CD4-positive, alpha-beta T cell treated with Interleukin-12 subunit alpha and Interleukin-12 subunit beta, for 1 hour (primary cell): ENCODE results near the gene NFIB.
A peak's percentile ranks its signal among the peaks of the same experiment; 100 is the strongest.

Source experiments
- DNase-seq: peaks from one replicate; pipeline ENCODE4 v3.0.0-alpha.2; 2020

The NFIB gene

DNA sequence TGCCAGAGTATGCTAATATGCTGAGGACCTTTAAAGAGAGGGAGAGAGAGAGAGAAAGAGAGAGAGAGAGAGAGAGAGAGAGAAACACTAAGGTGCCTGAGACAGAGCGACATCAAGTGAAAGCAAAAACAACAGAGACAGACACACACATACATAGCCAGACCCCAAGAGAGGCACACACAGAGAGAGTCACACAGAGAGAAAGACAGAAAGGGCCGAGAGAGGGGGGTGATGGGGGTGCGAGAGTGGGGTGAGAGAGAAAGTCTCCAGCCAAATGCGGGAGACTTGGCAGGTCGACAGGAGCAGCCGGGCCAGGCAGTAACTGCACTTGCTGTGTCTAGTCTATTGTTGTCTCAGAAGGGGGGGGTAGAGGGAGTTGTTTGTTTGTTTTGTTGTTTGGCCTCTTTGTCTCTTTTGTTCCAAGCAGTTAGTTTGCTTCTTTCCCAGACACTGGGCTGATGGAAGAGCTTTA lies 30.1 kb upstream of the NFIB start:
- DNase-seq = no peak

GRCh38 chr9:14343261-14344031 lies 29.5 kb upstream of the NFIB start:
- DNase-seq = no peak

- DNase-seq = no peak
Observed at GRCh38 chr9:14342736-14343135, 28.8 kb upstream of the NFIB start.

DNA sequence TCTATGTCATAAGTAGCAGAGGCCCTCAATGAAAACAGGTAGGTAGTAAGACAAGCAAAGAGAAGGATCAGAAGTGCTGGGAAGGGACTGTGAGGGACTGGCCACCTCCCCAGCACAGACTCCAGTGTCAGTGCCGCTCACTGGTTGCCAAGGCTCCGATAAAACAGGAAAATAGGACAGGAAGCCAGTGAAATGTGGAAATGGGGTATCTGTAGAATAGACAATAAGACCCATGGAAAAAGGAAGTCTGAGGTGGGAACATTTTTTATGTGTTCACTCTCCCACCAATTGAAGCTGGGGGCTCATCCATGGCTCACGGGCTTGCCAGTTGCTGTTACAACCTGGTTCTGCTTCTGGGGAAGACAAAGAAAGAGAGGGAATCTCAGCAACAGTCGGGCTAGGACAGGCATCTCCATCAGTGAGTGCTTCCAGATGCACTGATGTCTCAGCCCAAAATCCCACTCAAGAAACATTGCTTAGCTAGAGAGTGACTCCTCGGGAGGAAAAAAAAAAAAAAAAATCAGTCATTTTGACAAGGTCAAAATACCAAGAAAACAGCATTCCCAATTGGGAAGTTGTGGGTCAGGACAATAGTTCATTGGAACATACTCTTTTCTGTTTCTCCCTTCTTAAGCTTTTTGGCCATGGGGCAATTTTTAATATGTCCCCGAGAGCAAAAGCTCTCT lies 27.6 kb upstream of the NFIB start:
- DNase-seq = no peak

- no peak for DNase-seq
Observed at GRCh38 chr9:14340994-14341393, 27.1 kb upstream of the NFIB start.

- no peak for DNase-seq
Observed at GRCh38 chr9:14340219-14340873, 26.4 kb upstream of the NFIB start.

DNA sequence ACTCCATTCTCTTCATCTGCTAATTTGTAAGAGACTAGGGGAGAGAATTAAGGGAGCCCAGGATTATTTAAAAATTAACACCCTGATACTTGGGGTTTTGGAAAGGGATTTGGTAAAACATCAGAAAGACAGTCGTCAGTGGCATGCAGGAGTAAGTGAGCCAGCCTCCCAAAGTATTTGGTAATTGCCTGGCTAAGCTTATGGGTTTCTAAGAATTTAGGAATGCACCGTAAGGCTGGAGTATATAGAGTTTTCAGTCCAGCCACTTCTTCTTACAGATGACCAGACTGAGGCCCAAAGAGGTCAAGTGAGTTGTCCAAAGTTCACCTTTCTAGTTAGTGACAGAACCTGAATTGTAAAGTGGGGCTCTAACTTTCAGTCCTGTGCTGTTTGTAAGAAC lies 25.8 kb upstream of the NFIB start:
- no peak for DNase-seq

GRCh38 chr9:14337615-14338014 lies 23.7 kb upstream of the NFIB start:
- DNase-seq = no peak

- no peak for DNase-seq
Observed at GRCh38 chr9:14336244-14336643, 22.3 kb upstream of the NFIB start.

- DNase-seq = no peak
Observed at GRCh38 chr9:14331120-14331519, 17.2 kb upstream of the NFIB start.

- no peak for DNase-seq
Observed at GRCh38 chr9:14327036-14327435, 13.1 kb upstream of the NFIB start.

DNA sequence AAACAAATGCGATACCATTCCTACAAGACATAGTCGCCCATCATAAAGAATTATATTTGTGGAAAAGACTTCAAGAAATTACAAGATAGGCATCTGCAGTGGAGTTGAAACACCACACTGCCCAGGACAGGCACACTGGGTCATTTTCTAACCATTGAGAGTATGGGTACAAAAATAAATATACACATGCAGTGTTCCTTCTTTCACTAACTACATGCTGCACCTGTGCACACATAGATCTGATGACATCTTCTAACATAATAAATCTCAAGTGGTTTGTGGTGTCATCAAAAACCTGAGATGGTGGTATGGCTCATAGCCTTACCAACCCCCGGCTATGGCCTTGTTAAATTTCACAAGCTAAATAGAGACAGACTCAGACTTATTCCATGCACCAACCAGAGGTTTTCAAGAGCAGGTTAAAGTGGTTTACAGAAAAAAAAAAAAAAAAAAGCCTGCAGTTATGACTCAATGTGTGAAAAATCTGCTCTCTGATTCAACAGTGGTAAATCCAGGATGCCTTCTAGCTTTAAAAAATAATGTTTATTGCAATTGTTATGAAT lies 12.4 kb upstream of the NFIB start:
- DNase-seq = no peak

DNA sequence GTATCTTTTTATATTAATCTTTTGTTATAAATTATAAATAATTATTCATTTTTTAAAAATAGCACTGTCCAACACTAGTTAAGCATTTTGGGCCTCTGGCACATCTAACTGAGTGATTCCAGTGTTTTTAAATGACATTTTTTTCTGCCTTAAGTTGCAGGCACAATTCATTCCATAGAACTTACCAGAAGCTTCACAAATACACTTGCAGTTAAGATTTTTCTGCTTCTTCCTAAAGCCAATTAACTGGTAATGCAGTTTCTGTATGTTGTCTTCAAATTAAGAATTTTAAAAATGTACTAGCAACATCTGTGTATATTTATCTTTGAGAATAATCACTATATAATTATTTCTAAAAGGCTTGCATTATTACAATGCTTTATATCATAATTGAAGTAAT lies 11.2 kb upstream of the NFIB start:
- DNase-seq = no peak

- DNase-seq = no peak
Observed at GRCh38 chr9:14323985-14324650, 10.2 kb upstream of the NFIB start.

GRCh38 chr9:14323083-14323971 lies 9.4 kb upstream of the NFIB start:
- DNase-seq = no peak

DNA sequence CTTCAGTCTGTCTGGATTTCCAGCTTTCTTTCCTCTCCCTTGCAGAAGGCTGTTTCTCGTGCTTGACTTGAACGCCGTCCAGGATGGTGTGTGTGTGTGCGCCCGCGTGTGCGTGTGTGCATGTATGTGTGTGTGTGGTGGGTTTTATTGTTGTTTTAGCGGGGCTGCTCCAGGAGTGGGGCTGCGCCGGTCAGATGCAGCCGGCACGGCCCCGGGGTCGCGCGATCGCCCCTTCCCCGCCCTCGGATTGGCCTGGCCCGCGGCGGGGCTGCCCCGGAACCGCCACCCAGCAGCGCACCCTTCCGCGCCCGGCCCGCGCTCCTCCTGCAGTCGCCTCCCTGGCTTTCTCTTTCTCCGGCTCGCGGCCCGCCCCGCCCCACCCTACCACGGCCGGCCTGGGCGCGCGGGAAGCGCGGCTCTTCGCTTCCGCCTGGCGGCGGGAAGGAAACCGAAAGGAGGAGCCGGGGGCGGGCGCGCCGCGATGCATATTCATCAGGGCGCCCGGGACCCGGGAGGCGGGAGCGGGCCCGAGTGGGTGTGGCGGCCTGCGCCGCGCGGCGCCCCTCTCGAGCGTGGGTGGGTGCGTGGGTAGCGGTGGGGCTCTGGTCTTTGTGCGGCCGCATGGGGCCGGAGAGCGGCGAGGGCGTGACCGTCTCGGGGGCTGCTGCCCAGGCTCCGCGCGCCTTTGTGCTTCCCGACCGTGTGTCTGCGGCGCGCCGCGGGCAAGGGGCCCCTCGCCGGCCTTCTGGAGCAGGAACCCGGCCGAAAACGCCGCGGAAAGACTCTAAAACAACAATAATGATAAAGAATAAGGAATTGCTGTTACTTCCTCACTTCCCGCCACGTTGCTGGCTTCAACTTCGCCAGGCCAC lies 8.5 kb upstream of the NFIB start:
- peak; percentile 73 for DNase-seq

DNA sequence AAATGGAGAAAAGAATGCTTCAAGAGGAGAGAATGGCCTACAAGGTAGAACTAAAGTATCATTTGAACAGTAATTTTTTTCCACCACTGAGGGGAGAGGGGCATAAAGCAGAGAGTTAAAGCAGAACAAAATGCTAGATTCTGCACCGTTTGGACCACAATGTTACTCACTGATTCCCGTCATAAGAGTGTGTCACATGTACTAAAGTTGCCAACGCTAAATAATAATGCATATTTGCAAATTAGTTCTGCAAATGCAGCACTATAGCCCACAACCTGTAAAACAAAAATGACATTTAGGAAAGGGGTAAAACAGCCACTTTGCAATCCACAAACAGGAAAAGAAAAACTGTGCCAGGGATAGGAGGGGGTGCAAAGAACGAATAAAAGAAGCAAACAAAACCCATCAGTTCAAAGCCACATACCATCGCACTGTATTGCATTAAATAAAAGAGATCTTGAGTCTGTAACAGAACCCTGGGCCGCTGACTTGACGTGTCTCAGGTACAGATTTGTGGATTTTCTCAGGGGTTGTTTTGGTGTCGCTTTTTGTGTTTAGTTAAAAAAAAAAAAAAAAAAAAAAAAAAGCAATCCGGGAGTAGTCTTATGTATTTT lies 7.7 kb upstream of the NFIB start:
- DNase-seq = no peak

DNA sequence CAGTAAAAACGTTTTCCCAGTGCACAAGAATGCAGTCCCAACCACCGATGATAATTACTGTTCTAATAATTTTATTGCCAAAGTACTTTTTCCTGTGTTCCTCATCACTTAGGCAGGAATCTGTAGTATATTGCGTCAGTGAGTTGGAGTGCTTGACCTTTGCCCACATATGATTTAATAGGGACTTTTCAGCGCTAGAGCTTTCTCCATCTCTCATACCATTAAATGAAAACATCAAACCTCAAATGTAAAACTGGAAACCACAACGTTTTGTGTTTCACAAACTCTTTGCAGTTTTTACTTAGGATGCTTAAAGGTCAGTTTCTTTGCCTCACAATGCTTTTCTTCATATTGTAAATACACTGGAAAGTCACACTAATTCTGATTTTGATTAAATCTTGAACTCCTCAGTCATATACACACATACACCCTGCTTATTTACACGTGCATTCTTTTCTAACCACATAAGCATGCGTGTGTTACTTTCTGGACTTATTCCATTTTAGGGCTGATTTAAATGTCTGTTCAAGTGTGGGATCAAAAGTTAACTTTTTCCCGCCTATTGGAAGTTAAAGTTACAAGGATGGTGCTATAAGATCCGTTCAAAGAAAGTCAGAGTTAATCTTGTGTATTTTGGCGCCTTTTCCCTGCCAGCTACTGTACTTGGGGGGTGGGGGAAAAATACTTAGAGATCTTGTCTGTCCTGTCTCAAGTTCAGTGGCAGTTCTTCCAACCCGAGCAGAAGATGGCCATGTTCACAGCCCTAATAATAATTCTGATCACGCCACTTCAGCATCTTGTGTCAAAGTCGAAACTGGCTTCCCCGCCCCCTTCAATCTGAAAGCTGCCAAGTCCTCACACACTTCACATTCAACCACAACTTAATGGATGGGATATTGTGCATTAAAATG lies 6.6 kb upstream of the NFIB start:
- DNase-seq = no peak

- no peak for DNase-seq
Observed at GRCh38 chr9:14318934-14319580, 5.1 kb upstream of the NFIB start.
